Measurements from ENCODE around the gene AGBL4.

DNA sequence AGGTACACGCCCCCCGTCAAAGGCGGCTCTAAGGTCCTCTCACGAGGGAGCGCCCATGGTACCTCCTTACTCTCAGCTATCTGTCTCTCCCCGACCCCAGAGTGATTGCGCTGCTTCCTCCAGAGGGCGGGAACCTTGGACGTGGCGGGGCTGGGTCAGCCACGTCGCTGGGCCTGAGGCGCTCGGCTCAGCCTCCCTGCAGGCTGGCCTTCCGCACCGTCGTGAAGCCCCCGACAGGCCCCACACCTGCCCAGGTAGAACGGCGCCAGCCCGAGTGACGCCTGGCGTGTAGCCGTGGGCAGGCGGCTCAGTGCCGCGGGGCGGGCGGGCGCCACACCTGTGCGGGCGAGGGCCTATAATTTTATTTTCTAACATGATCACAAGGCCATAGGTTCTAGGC lies 1124.9 kb downstream of the AGBL4 start:
- TF ChIP-seq CTCF (optimal IDR thresholded peaks at IDR 0.05 in 1 of 3, IDR thresholded peaks at IDR 0.05 in 1 of 3, conservative IDR thresholded peaks at IDR 0.05 in 1 of 3; ENCODE audit: extremely low read depth in 1 of 3, insufficient read depth in 2 of 3, low read length in 3 of 3): no peak
- no peak for TF ChIP-seq EZH2 (IDR thresholded peaks at IDR 0.05; ENCODE audit: low read length)

All from keratinocyte (primary cell).